Activated CD4-positive, alpha-beta T cell treated with anti-CD3 and anti-CD28 coated beads for 24 hours (primary cell): ENCODE results near the gene PARN.

Experiments
- DNase-seq, 2 donors: peaks; one replicate each; pipeline ENCODE4 v3.0.0-alpha.2; 2020; ENCODE audit warnings: low read depth in 2 of 2

Gene PARN

GRCh38 chr16:14529010-14529669 is 100.9 kb downstream of the PARN start:
- peak; percentile 19 to 24 for DNase-seq

GRCh38 chr16:14528306-14528705 is 101.8 kb downstream of the PARN start:
- no peak for DNase-seq

DNA sequence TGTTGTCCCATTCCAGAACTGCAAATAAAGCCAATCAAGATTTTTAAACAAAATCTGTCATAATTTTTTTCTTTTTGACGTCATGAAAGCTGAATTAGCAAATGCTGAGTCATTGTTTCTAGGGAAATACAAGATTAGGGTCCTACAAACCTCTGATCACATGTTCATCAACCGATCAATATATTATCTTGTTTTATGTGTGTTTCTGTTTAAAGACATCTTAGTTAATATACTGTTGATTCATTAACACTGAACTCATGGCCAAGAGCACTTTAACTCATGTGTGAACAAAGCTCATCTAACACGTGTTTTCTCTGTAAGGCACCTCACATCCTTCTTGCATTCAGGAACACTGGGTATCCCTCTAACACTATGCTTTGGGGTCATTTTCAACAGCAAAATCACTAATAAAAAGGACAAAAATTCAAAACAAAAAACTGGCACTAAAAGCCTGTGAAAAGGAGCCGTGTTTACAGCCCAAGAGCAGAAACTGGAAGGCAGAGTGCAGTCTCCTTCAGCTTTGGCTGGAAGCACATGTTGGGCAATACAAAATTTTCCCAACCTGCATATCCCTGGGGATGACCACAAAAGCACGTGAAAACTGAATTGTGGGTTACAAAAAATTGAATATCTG is 102.5 kb downstream of the PARN start:
- DNase-seq, result no peak

DNA sequence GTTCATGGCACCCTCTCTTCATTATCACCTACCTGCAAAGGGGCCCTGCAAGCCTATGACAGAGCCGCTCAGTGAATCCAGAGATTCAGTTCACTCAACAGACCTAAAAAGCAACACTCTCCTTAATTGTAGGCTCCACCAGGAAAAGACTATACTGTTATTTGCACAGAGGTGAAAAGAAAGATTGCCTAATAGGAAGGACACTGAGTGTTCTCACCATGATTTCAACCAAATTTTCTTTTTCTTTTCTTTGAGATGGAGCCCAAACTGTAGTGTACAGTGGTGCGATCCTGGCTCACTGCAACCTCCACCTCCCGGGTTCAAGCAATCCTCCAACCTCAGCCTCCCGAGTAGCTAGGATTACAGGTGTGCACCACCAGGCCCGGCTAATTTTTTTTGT is 104.5 kb downstream of the PARN start:
- no peak for DNase-seq

DNA sequence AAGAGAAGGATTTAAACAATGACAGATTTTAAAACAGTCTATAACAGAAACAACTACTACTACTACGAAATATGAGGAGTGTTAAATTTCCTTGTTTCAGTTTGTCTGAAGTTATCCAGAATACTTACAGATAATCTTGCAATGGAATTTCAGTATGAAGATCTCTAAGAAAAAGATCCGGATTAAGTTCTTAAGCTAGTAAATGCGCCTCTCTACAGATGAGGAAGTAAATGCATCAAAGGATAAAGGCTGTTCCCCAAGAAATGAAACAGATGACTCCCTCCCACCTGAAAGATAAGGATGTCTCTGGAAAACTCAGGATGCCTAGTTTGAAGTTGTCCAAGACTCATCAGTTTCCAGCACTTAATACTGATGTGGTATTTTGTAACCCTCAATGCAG is 105.1 kb downstream of the PARN start:
- DNase-seq, result no peak

DNA sequence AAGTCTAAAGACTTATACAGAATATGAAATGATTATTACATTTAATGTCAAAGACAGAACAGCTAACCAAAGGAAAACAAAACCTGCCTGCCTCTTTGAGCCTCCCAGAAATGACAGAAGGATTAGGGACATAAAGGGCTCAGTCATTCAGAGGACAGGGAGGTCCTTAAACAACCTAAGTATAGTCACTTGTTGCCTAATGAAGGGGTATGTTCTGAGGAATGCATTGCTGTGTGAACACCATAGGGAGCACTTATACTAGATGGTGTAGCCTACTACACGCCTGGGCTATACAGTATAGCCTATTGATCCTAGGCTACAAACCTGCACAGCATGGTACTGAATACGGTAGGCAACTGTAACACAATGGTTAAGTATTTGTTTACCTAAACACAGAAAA is 106.4 kb downstream of the PARN start:
- DNase-seq, result no peak

- no peak for DNase-seq
Observed at GRCh38 chr16:14522671-14523070, 107.4 kb downstream of the PARN start.

DNA sequence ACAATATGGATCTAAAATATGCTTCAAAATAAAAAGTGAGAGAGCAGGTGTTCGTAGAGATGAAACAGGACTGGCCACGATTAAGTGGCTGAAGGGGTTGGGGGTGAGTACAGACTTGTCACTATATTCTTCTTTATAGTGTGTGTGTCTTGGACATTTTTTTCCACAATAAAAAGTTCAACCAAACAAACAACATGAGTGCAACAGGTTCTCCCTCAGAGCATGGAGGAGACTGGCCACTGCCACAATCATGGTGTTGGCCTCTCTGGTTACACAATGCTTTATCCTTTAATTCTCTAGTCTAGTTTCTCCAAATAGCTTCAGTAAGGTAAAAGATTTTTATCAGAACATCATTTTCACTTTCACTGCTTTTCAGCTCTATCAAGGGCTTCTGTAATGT is 109.3 kb downstream of the PARN start:
- no peak for DNase-seq

- DNase-seq, result no peak
Observed at GRCh38 chr16:14514967-14515366, 115.1 kb downstream of the PARN start.

GRCh38 chr16:14513389-14514107 is 116.5 kb downstream of the PARN start:
- DNase-seq, result no peak

DNA sequence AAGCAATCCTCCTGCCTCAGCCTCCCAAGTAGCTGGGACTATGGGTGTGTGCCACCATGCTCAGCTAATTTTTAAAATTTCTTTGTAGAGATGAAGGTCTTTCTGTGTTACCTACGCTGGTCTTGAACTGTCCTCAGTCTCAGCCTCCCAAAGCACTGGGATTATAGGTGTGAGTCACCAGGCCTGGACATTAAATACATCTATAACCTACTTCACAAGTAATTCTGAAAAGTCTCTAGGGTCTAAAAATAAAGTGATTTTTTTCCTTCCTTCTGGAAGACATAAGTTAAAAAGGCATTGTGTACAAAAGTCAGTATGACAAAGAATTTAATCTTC is 118.3 kb downstream of the PARN start:
- DNase-seq, result no peak

GRCh38 chr16:14510939-14511799 is 118.9 kb downstream of the PARN start:
- no peak for DNase-seq

GRCh38 chr16:14510581-14510938 is 119.5 kb downstream of the PARN start:
- no peak for DNase-seq

DNA sequence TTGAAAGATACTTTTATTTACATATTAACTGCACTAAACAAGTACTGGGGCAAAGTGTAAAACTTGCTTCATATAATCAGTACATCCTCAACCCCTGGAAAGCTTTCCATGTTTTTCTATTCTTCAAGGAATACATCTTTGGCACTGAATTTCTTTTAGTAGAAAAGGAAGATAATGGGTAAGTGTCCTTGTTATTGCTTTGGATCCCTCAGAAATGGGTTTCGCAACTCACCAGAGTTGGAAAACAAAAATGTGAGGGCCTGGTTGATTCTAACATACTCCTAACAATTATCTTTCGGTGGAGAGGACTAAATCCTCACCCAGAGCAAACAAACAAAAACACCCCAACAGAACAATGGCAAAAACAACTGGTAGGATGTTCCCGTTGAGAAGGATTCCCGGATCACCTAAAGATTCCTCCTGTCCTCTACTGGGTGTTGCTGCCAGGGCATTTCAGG is 120.4 kb downstream of the PARN start:
- no peak for DNase-seq

DNA sequence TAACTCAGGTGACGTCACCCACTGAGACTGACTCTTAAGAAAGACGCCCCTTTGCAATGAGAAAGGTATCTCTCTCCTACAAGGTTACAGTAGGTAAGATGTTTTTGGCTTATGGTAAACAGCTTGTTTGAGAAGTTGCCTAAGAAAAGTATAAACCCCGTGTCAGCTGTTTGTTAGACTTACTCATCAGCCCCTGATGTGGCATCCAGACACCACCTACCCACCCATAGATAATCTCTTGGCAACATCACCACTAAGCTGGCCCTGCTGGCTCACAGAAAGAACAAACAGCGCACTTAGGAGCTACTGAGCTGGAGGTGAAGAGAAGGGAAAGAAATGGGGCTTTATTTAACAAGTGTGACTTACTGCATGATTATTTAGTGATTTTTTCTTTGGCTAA is 121.0 kb downstream of the PARN start:
- DNase-seq, result no peak

DNA sequence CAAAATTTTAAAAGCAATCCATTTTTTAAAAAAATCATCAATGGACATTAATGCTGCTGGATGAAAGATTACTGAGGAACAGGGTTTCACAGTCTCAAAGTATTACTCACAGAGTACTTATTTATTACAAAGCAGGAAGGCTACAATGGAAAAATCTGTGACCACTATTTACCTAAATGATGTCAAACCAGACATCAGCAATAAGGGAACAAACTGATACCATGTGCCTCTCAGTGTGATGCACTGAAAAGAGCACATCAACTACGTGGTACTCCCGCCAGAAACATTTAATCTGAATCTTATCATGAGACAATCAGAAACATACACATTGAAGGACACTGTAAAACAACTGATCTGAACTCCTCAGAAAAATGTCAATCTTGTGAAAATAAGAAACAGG is 124.2 kb downstream of the PARN start:
- DNase-seq, result no peak

GRCh38 chr16:14502932-14503741 is 126.9 kb downstream of the PARN start:
- DNase-seq, result no peak

DNA sequence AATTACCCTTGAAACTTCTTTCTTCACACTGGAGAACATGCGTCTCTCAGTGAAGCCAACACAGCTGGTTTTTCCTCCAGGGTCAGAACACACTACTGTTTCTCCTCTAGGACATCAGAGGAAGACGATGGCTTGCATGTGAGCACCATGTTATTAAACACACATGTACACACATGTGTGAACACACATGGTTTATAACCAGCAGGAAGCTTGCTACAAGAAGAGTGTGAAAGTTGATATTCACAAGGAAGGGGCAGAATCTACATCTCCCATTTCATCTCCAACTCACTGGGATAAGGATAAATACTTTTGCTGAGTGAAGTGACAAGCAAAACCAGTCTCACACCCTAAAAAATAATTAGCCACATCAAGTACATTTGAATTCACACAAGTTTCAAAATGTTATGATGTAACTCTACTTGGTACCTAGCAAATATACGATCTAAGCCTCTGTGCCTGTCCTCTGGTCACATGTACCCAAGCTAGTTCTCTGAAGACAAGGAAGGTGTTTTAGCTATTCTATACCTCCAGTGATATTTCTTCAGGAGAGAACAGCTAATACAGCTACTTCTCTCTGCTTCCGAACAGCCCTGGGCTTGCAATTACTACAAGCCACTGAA is 127.7 kb downstream of the PARN start:
- DNase-seq, result no peak

DNA sequence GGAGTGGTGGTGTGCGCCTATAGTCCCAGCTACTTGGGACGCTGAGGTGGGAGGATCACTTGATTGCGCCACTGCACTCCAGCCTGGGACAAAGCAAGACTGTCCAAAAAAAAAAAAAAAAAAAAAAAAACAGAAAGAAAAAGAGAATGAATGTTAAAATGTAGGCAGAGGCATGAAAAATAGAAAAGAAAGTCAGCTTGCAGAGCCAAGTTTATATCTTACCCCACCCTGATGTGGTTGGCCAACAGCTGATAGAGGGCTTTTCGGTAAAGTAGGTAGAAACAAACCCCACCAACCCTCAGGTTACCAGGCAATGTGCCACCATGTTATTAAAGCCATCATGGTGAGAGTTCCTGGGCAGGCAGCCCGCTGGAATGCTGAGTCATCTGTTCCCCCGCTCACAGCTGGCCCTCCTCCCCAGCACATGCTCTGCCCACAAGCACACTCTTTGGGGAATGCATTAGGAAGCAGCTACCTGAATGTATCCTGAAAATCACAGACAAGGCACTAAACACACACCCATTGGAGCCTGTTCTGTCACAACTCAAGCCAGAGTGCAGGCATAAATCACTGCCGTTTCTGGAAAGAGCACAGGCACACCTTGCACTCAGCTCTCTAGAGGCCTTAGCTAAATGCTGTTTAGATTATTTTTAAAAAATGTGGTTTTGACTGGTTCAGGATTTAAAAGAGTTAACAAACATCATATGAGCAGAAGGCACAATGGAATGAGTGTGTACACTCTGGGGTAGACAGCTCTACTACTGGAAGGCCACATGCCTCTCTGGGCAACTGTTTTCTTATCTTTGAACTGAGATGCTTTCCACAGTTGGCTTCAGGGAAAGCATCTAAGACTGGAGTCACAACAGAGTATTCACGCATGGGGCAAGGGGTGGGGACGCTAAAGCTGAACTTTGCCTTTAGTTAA is 128.5 kb downstream of the PARN start:
- no peak for DNase-seq

DNA sequence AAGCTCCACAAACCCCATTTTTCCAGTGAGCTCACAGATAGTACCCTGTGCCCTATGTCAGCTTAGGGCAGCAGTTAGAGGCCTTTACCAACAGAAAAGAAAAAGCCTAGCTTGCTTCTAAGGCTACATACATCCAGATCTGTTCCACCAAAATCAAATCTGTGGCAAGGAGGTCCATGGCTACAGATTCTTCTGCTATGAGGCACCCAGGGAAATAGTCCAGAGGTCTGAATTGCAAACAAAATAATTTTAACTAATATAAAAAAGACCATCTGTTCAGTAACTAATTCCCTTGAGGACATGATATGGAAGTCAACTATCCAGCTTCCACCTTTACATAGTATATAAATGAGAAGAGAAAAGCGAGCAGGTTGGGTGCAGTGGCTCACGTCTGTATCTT is 129.3 kb downstream of the PARN start:
- DNase-seq, result no peak
